Smooth muscle cell (in vitro differentiated cells): ENCODE measurements around the gene SLC39A9. TPM values are rescaled to one million over a fixed set of nuclear protein-coding genes. Genes with fewer than 3 reads are reported as not detected.

ENCODE experiments used
- DNase-seq: peaks from one replicate; lab custom pipeline; 2025; ENCODE audit not compliant: unreplicated experiment; lab: John Stamatoyannopoulos, UW
- H2AFZ ChIP-seq: fragments of 200-600 bp; sonication (generic); 2 replicates; pipeline ENCODE4 v1.6.0; 2016; ENCODE audit warnings: antibody characterized with exemption, low read depth, mild to moderate bottlenecking
- H3F3A ChIP-seq: fragments of 200-600 bp; sonication (generic); 2 replicates; pipeline ENCODE4 v1.6.0; 2017; ENCODE audit warnings: antibody characterized with exemption, low read depth
- H3K27ac ChIP-seq: fragments of 200-600 bp; sonication (generic); 2 replicates; pipeline ENCODE4 v1.5.1; 2016; ENCODE audit warnings: low read depth, mild to moderate bottlenecking
- H3K27me3 ChIP-seq: fragments of 200-600 bp; sonication (generic); 2 replicates; pipeline ENCODE4 v1.6.1; 2016; ENCODE audit warnings: low read depth, mild to moderate bottlenecking
- H3K36me3 ChIP-seq: fragments of 200-600 bp; sonication (generic); 2 replicates; pipeline ENCODE4 v1.5.1; 2016; ENCODE audit warnings: low read depth
- H3K4me1 ChIP-seq: fragments of 200-600 bp; sonication (generic); 2 replicates; pipeline ENCODE4 v1.5.1; 2016; ENCODE audit warnings: low read depth
- H3K4me2 ChIP-seq: fragments of 200-600 bp; sonication (generic); 2 replicates; pipeline ENCODE4 v1.6.0; 2016; ENCODE audit warnings: mild to moderate bottlenecking
- H3K4me3 ChIP-seq: fragments of 200-600 bp; sonication (generic); 2 replicates; pipeline ENCODE4 v1.5.1; 2016; ENCODE audit warnings: mild to moderate bottlenecking
- H3K79me2 ChIP-seq: fragments of 200-600 bp; sonication (generic); 2 replicates; pipeline ENCODE4 v1.6.0; 2016; ENCODE audit warnings: low read depth, mild to moderate bottlenecking
- H3K9ac ChIP-seq: fragments of 200-600 bp; sonication (generic); 2 replicates; pipeline ENCODE4 v1.6.0; 2016; ENCODE audit warnings: low read depth
- H3K9me3 ChIP-seq: fragments of 200-600 bp; sonication (generic); replicated peaks from 2 replicates; pipeline ENCODE4 v1.5.1; 2016; ENCODE audit warnings: low read depth
- H4K20me1 ChIP-seq: fragments of 200-600 bp; sonication (generic); 2 replicates; pipeline ENCODE4 v1.6.0; 2016; ENCODE audit warnings: low read depth
- WGBS: methylation state at CpG from one replicate; pipeline ENCODE4 v1.1.7; 2016; ENCODE audit warnings: low lambda C conversion rate; 5-methylcytosine and 5-hydroxymethylcytosine counted together
- polyA plus RNA-seq: library from polyadenylated mRNA; unstranded; fragments of >200 nt; fragmentation: Nextera tagmentation; extraction: Ambion mirVana; gene quantifications from 2 replicates; pipeline ENCODE4 v1.2.1, GENCODE V29; 2016
- total RNA-seq: library from RNA; depleted of rRNA; stranded (reverse); fragments of >200 nt; gene quantifications from 2 replicates; pipeline ENCODE4 v1.2.3, GENCODE V29; 2014
- TF ChIP-seq, protein P1 (sequence below): fragments of 200-600 bp; sonication (generic); IDR thresholded peaks from 2 replicates; pipeline ENCODE4 v1.5.1; 2017; ENCODE audit warnings: borderline replicate concordance, mild to moderate bottlenecking, antibody characterized with exemption; ENCODE audit not compliant: insufficient read depth, poor library complexity, severe bottlenecking

Gene SLC39A9
- total and polyA plus RNA-seq, 2 experiments from 2014 or later = 42.8 to 106 TPM

DNA sequence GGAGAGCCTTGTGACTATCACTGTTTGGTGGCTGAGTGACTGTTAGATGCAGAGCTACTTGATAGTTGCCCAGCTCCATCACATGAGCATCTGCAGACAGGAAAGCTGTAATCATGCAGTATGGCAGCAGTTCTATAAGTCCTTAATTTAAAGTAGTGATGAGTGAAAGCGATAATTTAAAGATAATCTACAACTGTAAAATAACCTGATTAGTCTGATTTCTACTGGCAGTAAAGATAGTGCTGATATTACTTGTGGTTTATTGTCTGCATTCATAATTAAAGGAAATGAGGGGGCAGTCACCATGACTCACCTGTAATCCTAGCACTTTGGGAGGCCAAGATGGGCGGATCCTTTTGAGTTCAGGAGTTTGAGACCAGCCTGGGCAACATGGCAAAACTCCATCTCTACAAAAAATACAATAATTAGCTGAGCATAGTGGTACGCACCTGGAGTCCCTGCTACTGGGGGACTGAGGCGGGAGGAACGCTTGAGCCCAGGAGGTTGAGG lies 44.9 kb downstream of the SLC39A9 start:
- Histone ChIP-seq H3K9me3 (no peaks in the 10 kb centered on the region), H3K36me3 (no peaks in the 10 kb centered on the region), H3K4me1 (no peaks in the 10 kb centered on the region), H3K4me2 (no peak overlapping the region), H3F3A (no peaks in the 10 kb centered on the region), H3K9ac (no peak overlapping the region), H4K20me1 (peaks cover 69% of the 10 kb centered on the region), H3K4me3 (no peak overlapping the region), H3K27me3 (no peaks in the 10 kb centered on the region), H2AFZ (no peak overlapping the region), H3K27ac (no peak overlapping the region), H3K79me2 (peaks cover 17% of the 10 kb centered on the region)
- TF ChIP-seq, protein P1, sequence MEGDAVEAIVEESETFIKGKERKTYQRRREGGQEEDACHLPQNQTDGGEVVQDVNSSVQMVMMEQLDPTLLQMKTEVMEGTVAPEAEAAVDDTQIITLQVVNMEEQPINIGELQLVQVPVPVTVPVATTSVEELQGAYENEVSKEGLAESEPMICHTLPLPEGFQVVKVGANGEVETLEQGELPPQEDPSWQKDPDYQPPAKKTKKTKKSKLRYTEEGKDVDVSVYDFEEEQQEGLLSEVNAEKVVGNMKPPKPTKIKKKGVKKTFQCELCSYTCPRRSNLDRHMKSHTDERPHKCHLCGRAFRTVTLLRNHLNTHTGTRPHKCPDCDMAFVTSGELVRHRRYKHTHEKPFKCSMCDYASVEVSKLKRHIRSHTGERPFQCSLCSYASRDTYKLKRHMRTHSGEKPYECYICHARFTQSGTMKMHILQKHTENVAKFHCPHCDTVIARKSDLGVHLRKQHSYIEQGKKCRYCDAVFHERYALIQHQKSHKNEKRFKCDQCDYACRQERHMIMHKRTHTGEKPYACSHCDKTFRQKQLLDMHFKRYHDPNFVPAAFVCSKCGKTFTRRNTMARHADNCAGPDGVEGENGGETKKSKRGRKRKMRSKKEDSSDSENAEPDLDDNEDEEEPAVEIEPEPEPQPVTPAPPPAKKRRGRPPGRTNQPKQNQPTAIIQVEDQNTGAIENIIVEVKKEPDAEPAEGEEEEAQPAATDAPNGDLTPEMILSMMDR = no peak
- 97% methylated on average over 5 of the region's 5 CpGs for WGBS
- DNase-seq = no peak

DNA sequence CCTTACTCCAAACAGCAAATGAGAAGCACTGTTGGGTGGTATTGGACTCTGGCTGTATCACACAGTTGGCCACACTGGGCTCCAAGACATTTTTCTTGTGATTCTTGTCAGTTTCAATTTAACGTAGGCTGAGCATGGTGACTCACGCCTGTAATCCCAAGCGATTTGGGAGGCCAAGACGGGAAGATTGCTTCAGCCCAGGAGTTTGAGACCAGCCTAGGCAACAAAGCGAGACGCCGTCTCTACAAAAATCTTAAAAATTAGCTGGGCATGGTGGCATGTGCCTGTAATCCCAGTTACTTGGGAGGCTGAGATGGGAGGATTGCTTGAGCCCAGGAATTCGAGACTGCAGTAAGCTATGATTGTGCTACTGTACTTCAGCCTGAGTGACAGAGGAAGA lies 50.7 kb downstream of the SLC39A9 start:
- no peak for DNase-seq
- Histone ChIP-seq H3F3A (no peaks in the 10 kb centered on the region), H3K27me3 (no peaks in the 10 kb centered on the region), H3K4me2 (no peak overlapping the region), H3K27ac (no peak overlapping the region), H3K9me3 (no peaks in the 10 kb centered on the region), H4K20me1 (peaks cover 47% of the 10 kb centered on the region), H3K4me3 (no peak overlapping the region), H3K36me3 (peaks cover 4% of the 10 kb centered on the region), H3K79me2 (peaks cover 1% of the 10 kb centered on the region), H3K4me1 (no peaks in the 10 kb centered on the region), H3K9ac (no peak overlapping the region), H2AFZ (no peak overlapping the region)
- 82% methylated on average over 8 of the region's 8 CpGs for WGBS
- TF ChIP-seq, protein P1 = no peak

DNA sequence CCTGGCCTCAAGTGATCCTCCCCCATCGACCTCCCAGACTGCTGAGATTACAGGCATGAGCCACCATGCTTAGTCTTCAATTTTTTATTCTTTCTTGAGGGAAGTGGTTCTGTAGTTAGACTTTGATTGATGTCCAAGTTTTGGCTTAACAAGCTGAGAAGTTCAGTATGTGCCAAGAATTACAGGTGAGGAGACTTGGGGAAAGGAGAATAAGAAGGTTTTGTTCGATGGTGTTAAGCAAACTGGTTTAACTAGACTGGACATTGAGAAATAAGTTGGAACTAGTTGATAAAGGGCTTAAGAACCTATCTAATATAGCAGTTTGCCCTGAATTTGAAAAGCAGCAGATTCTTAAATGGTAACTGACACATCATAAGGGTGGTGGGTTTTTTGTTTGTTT lies 53.4 kb downstream of the SLC39A9 start:
- Histone ChIP-seq H3K27ac (no peak overlapping the region), H3K36me3 (peaks cover 13% of the 10 kb centered on the region), H3F3A (peaks cover 3% of the 10 kb centered on the region), H3K9me3 (no peaks in the 10 kb centered on the region), H3K9ac (no peak overlapping the region), H3K79me2 (no peaks in the 10 kb centered on the region), H3K4me2 (no peak overlapping the region), H3K4me1 (no peaks in the 10 kb centered on the region), H2AFZ (no peak overlapping the region), H3K27me3 (no peaks in the 10 kb centered on the region), H3K4me3 (no peak overlapping the region), H4K20me1 (peaks cover 41% of the 10 kb centered on the region)
- TF ChIP-seq, protein P1 = no peak
- no peak for DNase-seq
- WGBS = 96% methylated on average over 2 of the region's 2 CpGs

DNA sequence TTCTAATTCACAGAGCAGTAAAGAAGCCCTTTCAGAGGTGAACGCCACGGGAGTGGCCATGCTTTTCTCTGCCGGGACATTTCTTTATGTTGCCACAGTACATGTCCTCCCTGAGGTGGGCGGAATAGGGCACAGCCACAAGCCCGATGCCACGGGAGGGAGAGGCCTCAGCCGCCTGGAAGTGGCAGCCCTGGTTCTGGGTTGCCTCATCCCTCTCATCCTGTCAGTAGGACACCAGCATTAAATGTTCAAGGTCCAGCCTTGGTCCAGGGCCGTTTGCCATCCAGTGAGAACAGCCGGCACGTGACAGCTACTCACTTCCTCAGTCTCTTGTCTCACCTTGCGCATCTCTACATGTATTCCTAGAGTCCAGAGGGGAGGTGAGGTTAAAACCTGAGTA lies 59.9 kb downstream of the SLC39A9 start:
- Histone ChIP-seq H3K27me3 (no peaks in the 10 kb centered on the region), H3K4me2 (no peak overlapping the region)

More for the DNA sequence above, 59.9 kb downstream of the SLC39A9 start:
- no peaks in the 10 kb centered on the region for H3K4me1 ChIP-seq
- H3K9ac ChIP-seq = no peak overlapping the region
- H3K79me2 ChIP-seq = no peaks in the 10 kb centered on the region
- H3K27ac ChIP-seq = no peak overlapping the region
- WGBS = 96% methylated on average over 11 of the region's 11 CpGs
- TF ChIP-seq, protein P1 = no peak
- peaks cover 14% of the 10 kb centered on the region for H4K20me1 ChIP-seq
- no peak overlapping the region for H3K4me3 ChIP-seq
- peaks cover 12% of the 10 kb centered on the region for H3K36me3 ChIP-seq
- DNase-seq = no peak
- no peaks in the 10 kb centered on the region for H3K9me3 ChIP-seq
- peaks cover 3% of the 10 kb centered on the region for H3F3A ChIP-seq
- no peak overlapping the region for H2AFZ ChIP-seq
